SK-N-SH treated with all-trans-retinoic acid at 6 μM for 48 hours (cell line): ENCODE measurements around the gene SLC7A10.

Experiments used
- ATAC-seq: fragments of 200-7000 bp; cut with Tn5 transposase; 3 replicates; pipeline ENCODE4 v1.9.1; 2020; ENCODE audit warnings: mild to moderate bottlenecking, moderate library complexity
- ARNTL ChIP-seq: fragments of 450-650 bp; formaldehyde crosslinking; IDR thresholded peaks from 2 replicates; pipeline ENCODE4 v1.5.0; 2020; ENCODE audit warnings: low read depth, mild to moderate bottlenecking, moderate library complexity, borderline replicate concordance
- BACH2 ChIP-seq: fragments of 250-450 bp; sonication (Bioruptor Pico); IDR thresholded peaks from 2 replicates; pipeline ENCODE4 v1.9.0; 2021; ENCODE audit warnings: mild to moderate bottlenecking, borderline replicate concordance
- CREB5 ChIP-seq: fragments of 250-450 bp; sonication (Bioruptor Pico); IDR thresholded peaks from 2 replicates; pipeline ENCODE4 v1.5.1; 2020; ENCODE audit warnings: low read depth, mild to moderate bottlenecking, moderate library complexity
- CSRNP3 ChIP-seq: fragments of 250-450 bp; sonication (Bioruptor Pico); IDR thresholded peaks from 2 replicates; pipeline ENCODE4 v1.5.1; 2021; ENCODE audit warnings: mild to moderate bottlenecking, moderate library complexity
- ESRRG ChIP-seq: fragments of 250-450 bp; sonication (Bioruptor Pico); IDR thresholded peaks from 2 replicates; pipeline ENCODE4 v1.6.1; 2021; ENCODE audit warnings: mild to moderate bottlenecking
- GLIS3 ChIP-seq: fragments of 250-450 bp; sonication (Bioruptor Pico); IDR thresholded peaks from 2 replicates; pipeline ENCODE4 v1.5.0; 2020; ENCODE audit warnings: mild to moderate bottlenecking, moderate library complexity
- OSR1 ChIP-seq: fragments of 250-450 bp; sonication (Bioruptor Pico); IDR thresholded peaks from 2 replicates; pipeline ENCODE4 v1.8.0; 2022; ENCODE audit warnings: moderate library complexity, mild to moderate bottlenecking, inconsistent platforms
- POU6F1 ChIP-seq: fragments of 250-450 bp; sonication (Bioruptor Pico); IDR thresholded peaks from 2 replicates; pipeline ENCODE4 v1.8.0; 2021; ENCODE audit warnings: low read depth, mild to moderate bottlenecking, moderate library complexity, borderline replicate concordance
- PPARA ChIP-seq: fragments of 250-450 bp; sonication (Bioruptor Pico); IDR thresholded peaks from 2 replicates; pipeline ENCODE4 v1.5.0; 2020; ENCODE audit warnings: mild to moderate bottlenecking, borderline replicate concordance
- RARB ChIP-seq: fragments of 250-450 bp; sonication (Bioruptor Pico); IDR thresholded peaks from 2 replicates; pipeline ENCODE4 v1.8.0; 2021; ENCODE audit warnings: mild to moderate bottlenecking, moderate library complexity
- SNAI2 ChIP-seq: fragments of 250-450 bp; sonication (Bioruptor Pico); IDR thresholded peaks from 2 replicates; pipeline ENCODE4 v1.5.0; 2020; ENCODE audit warnings: mild to moderate bottlenecking, moderate library complexity
- TCF4 ChIP-seq: fragments of 250-450 bp; sonication (Bioruptor Pico); IDR thresholded peaks from 2 replicates; pipeline ENCODE4 v1.8.0; 2021; ENCODE audit warnings: mild to moderate bottlenecking, moderate library complexity, borderline replicate concordance
- TSHZ2 ChIP-seq: fragments of 250-450 bp; sonication (Bioruptor Pico); IDR thresholded peaks from 2 replicates; pipeline ENCODE4 v1.5.0; 2020; ENCODE audit warnings: mild to moderate bottlenecking, moderate library complexity
- ZC3H10 ChIP-seq: fragments of 250-450 bp; sonication (Bioruptor Pico); IDR thresholded peaks from 2 replicates; pipeline ENCODE4 v1.5.1; 2021; ENCODE audit warnings: mild to moderate bottlenecking, moderate library complexity
- ZFP30 ChIP-seq: fragments of 450-650 bp; formaldehyde crosslinking; IDR thresholded peaks from 2 replicates; pipeline ENCODE4 v1.5.0; 2022; ENCODE audit warnings: mild to moderate bottlenecking, moderate library complexity
- ZNF565 ChIP-seq: fragments of 450-650 bp; formaldehyde crosslinking; conservative IDR thresholded peaks from 2 replicates; pipeline ENCODE4 v1.5.0; 2020; ENCODE audit warnings: low read depth, mild to moderate bottlenecking, moderate library complexity
- ZNF70 ChIP-seq: fragments of 450-650 bp; formaldehyde crosslinking; IDR thresholded peaks from 2 replicates; pipeline ENCODE4 v1.5.0; 2020; ENCODE audit warnings: mild to moderate bottlenecking, moderate library complexity
- ZNF8 ChIP-seq: fragments of 450-650 bp; formaldehyde crosslinking; IDR thresholded peaks from 2 replicates; pipeline ENCODE4 v1.5.0; 2020; ENCODE audit warnings: mild to moderate bottlenecking, moderate library complexity

Gene SLC7A10

GRCh38 chr19:33208371-33208895 lies 17.2 kb downstream of the SLC7A10 start:
- TF ChIP-seq ZC3H10 (CRISPR knock-in tag) (no peak), POU6F1 (CRISPR knock-in tag) (no peak)
- ATAC-seq, result no peak

- TF ChIP-seq CSRNP3 (CRISPR knock-in tag) (no peak), ZFP30 (CRISPR knock-in tag) (no peak), ZNF70 (CRISPR knock-in tag) (no peak), ZNF8 (CRISPR knock-in tag) (no peak), ESRRG (CRISPR knock-in tag) (no peak), CREB5 (CRISPR knock-in tag) (no peak)
- ATAC-seq, result no peak
Measured at GRCh38 chr19:33207903-33208302, 17.7 kb downstream of the SLC7A10 start.

- ATAC-seq, result no peak
- TF ChIP-seq OSR1 (CRISPR knock-in tag) (no peak), ARNTL (CRISPR knock-in tag) (no peak), ZNF8 (CRISPR knock-in tag) (no peak), ZNF70 (CRISPR knock-in tag) (no peak), GLIS3 (CRISPR knock-in tag) (no peak), ZNF565 (no peak), BACH2 (CRISPR knock-in tag) (no peak), CSRNP3 (CRISPR knock-in tag) (no peak), TSHZ2 (CRISPR knock-in tag) (no peak), RARB (CRISPR knock-in tag) (no peak), ZFP30 (CRISPR knock-in tag) (no peak), PPARA (CRISPR knock-in tag) (no peak), SNAI2 (CRISPR knock-in tag) (no peak), CREB5 (CRISPR knock-in tag) (no peak), TCF4 (CRISPR knock-in tag) (no peak)
Measured at GRCh38 chr19:33207040-33207620, 18.5 kb downstream of the SLC7A10 start.
